Kidney (tissue), 14 donors: ENCODE data around the gene SHISAL1. TPM values are rescaled to one million over a fixed set of nuclear protein-coding genes. Genes with fewer than 3 reads are reported as not detected.

Source experiments
- DNase-seq, 5 donors: peaks; one replicate each; pipeline ENCODE4 v3.0.0-alpha.2; 2013 to 2020
- FAIRE-seq: peaks from 2 replicates; lab custom pipeline; 2012; peaks lifted over from hg19 to GRCh38; lab: Jason Lieb, UNC
- H3K27ac ChIP-seq, 2 donors: one replicate each; pipeline ENCODE4 v1.7.0; 2013; ENCODE audit warnings: low read depth in 2 of 2, low read length in 2 of 2, inconsistent platforms in 1 of 2
- H3K27me3 ChIP-seq: one replicate; pipeline ENCODE4 v1.7.1; 2013; ENCODE audit warnings: low read length, inconsistent platforms; ENCODE audit not compliant: control insufficient read depth, insufficient read depth
- H3K36me3 ChIP-seq, 3 donors: one replicate each; pipeline versions ENCODE4 v1.7.0 to v1.7.1; 2013; ENCODE audit warnings: low read length in 3 of 3, control low read depth in 1 of 3, inconsistent platforms in 1 of 3; ENCODE audit not compliant: insufficient read depth in 3 of 3, control insufficient read depth in 2 of 3
- H3K4me1 ChIP-seq, 3 donors: one replicate each; pipeline versions ENCODE4 v1.7.0 to v1.7.1; 2013; ENCODE audit warnings: low read length in 3 of 3, inconsistent platforms in 1 of 3, low read depth in 1 of 3; ENCODE audit not compliant: control insufficient read depth in 2 of 3, insufficient read depth in 2 of 3
- H3K4me3 ChIP-seq, 3 donors: one replicate each; pipeline versions ENCODE4 v1.7.0 to v1.8.1; 2013; ENCODE audit warnings: low read length in 3 of 3, control low read depth in 1 of 3, inconsistent platforms in 1 of 3
- H3K9ac ChIP-seq, 3 donors: one replicate each; pipeline versions ENCODE4 v1.7.0 to v1.7.1; 2013; ENCODE audit warnings: low read length in 3 of 3, control low read depth in 1 of 3, inconsistent platforms in 1 of 3
- H3K9me3 ChIP-seq, 3 donors: one replicate each; pipeline versions ENCODE4 v1.7.0 to v1.7.1; 2013; ENCODE audit warnings: low read length in 3 of 3, control low read depth in 1 of 3, inconsistent platforms in 1 of 3; ENCODE audit not compliant: control insufficient read depth in 2 of 3, insufficient read depth in 1 of 3
- intact Hi-C: fragments of 100-400 bp; cut with DNase I; formaldehyde crosslinking; loops from one replicate; pipeline ENCODE4 v1.11.1; 2022
- polyA plus RNA-seq: library from polyadenylated mRNA; stranded (reverse); fragments of 350-450 nt; fragmentation: Illumina TruSeq; extraction: RNeasy Lipid Tissue Mini Kit (QIAGEN cat#74804); gene quantifications from one replicate; pipeline ENCODE4 v1.2.3, GENCODE V29; 2014; ENCODE audit warnings: low read depth, low replicate concordance; ENCODE audit not compliant: insufficient read depth
- total RNA-seq: library from RNA; stranded (reverse); fragmentation: NEBNext Ultra II Directional; extraction: Animal tissue kit (Norgen Biotek cat#: 25700); gene quantifications from one replicate; pipeline ENCODE4 v1.2.1, GENCODE V29; 2021
- TF ChIP-seq, protein P1 (sequence below): IDR thresholded peaks from 3 replicates; pipeline ENCODE4 v1.5.1; 2012; ENCODE audit warnings: mild to moderate bottlenecking, moderate library complexity, borderline replicate concordance; ENCODE audit not compliant: insufficient read depth; ENCODE audit errors: extremely low read depth
- donor health status: control.
- donor health status: control.
- donor health status: control.
- donor health status: control.
- donor health status: control.
- donor health status: DM: yes; HTN: yes; CAD: no.
- donor health status: Normal renal cell carcinoma (clear cell type).

Gene SHISAL1
- total and polyA plus RNA-seq, 2 donors from 2014 or later = 0.04 to 1.1 TPM

DNA sequence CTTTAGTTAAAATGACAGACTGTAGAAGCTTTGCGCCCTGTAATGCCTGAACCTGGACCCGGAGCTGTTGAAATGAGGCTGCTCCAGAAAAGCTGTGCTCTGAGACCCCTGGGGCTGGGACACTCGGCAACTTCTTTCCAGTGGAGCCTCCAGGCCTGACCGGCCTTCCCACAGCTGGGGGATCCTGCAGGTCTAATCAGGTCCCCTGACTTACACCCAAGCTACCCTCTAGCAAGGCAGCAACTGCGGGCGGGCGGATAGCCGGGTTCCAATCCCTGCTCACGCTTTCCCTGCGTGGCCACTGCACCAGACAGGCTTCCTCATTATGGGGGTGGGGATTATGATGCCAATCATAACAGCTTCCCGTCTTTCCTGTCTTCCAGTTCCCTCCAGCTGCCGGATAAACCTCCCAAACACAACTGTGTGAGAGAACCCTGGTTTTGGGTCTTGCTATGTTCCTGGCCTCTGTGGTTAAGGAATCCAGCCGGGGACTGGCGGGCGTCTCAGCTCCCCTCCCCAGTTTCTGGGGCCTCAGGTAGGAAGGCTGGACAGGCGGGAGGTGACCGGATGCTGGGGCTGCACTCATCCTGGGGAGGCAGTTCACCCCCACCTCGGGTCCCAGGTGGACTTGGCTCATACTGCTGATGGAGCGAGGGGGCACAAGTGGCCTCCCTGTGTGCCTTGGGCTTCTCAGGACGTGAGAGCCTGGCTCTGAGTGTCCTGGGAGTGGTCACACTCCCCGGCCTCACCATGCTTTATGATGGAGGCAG lies 93.5 kb downstream of the SHISAL1 start:
- Histone ChIP-seq H3K4me3 (no peak overlapping the region), H3K36me3 (no peaks in the 10 kb centered on the region), H3K27ac (no peak overlapping the region), H3K4me1 (no peaks in the 10 kb centered on the region), H3K9ac (no peak overlapping the region), H3K9me3 (peaks cover 0 to 11% (median 0%) of the 10 kb centered on the region in 3 donors), H3K27me3 (no peaks in the 10 kb centered on the region)
- intact Hi-C loops = no loop called here
- TF ChIP-seq, protein P1, sequence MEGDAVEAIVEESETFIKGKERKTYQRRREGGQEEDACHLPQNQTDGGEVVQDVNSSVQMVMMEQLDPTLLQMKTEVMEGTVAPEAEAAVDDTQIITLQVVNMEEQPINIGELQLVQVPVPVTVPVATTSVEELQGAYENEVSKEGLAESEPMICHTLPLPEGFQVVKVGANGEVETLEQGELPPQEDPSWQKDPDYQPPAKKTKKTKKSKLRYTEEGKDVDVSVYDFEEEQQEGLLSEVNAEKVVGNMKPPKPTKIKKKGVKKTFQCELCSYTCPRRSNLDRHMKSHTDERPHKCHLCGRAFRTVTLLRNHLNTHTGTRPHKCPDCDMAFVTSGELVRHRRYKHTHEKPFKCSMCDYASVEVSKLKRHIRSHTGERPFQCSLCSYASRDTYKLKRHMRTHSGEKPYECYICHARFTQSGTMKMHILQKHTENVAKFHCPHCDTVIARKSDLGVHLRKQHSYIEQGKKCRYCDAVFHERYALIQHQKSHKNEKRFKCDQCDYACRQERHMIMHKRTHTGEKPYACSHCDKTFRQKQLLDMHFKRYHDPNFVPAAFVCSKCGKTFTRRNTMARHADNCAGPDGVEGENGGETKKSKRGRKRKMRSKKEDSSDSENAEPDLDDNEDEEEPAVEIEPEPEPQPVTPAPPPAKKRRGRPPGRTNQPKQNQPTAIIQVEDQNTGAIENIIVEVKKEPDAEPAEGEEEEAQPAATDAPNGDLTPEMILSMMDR = no peak
- DNase-seq = no peak
- FAIRE-seq = no peak

DNA sequence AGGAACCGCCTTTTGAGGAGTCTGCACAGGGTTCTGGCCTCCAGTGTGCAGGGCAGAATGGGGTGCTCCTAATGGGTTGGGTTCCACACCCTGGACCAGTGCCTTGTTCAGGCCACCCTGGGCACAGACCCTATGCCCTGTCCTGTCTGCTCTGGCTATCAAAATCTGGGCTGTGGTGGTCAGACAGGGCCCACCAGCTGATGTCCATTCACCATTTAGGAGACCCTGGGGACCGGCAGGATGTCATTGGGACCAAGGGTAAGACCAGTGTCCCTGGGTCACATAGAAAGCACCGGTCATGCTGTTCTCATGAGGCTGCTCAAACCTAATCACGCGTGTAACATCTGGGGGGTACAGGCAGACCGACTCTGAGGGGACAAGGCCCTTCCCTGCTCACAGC lies 94.7 kb downstream of the SHISAL1 start:
- DNase-seq (no peak), FAIRE-seq (no peak)
- H3K36me3 ChIP-seq = no peaks in the 10 kb centered on the region
- H3K4me1 ChIP-seq = no peaks in the 10 kb centered on the region
- H3K9ac ChIP-seq = no peak overlapping the region
- H3K9me3 ChIP-seq = peaks cover 0 to 11% (median 4%) of the 10 kb centered on the region in 3 donors
- no peak overlapping the region for H3K4me3 ChIP-seq
- intact Hi-C loops = no loop called here
- H3K27ac ChIP-seq = no peak overlapping the region
- H3K27me3 ChIP-seq = no peaks in the 10 kb centered on the region
- TF ChIP-seq, protein P1 = no peak

DNA sequence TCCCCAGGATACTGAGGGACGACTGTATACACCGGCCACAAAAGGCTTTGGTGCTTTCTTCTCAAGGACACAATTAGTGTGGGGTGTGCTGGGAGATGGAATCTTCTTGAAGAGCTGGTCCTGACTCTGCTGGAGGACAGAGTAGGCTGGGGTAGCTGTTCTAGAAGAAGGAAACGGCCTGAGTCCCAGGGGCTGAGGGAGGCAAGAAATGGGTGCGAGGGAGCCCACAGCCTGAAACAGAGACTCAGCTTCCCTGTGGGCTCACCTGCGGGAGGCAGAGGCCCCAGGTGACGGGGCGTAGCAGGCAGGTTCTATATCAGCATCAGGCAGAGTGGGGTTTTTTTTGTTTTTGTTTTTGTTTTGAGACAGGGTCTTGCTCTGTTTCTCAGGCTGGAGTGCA lies 95.4 kb downstream of the SHISAL1 start:
- H3K4me1 ChIP-seq = no peaks in the 10 kb centered on the region
- no peak for DNase-seq
- no peaks in the 10 kb centered on the region for H3K36me3 ChIP-seq
- no peak for FAIRE-seq
- H3K9me3 ChIP-seq = peaks cover 0 to 11% (median 4%) of the 10 kb centered on the region in 3 donors
- H3K9ac ChIP-seq = no peak overlapping the region
- no peaks in the 10 kb centered on the region for H3K27me3 ChIP-seq
- no peak overlapping the region for H3K4me3 ChIP-seq
- intact Hi-C loops = no loop called here
- TF ChIP-seq, protein P1 = no peak
- no peak overlapping the region for H3K27ac ChIP-seq
